ENCODE results near the gene CYP2W1.

GRCh38 chr7:1022801-1023465 lies 40.0 kb downstream of the CYP2W1 start:
- TF ChIP-seq CTCF (IDR thresholded peaks at IDR 0.05): no peak
- TF ChIP-seq POLR2A (IDR thresholded peaks at IDR 0.05): no peak
- TF ChIP-seq EP300 (IDR thresholded peaks at IDR 0.05): no peak

Data from gastroesophageal sphincter (tissue), 3 donors.